Mesothelial cell of epicardium (in vitro differentiated cells): ENCODE results near the gene SH3YL1. TPM values are rescaled to one million over a fixed set of nuclear protein-coding genes. Genes with fewer than 3 reads are reported as not detected.

Experiments
- DNase-seq, 2 experiments: peaks; one replicate each; pipeline ENCODE4 v3.0.0; 2021; ENCODE audit warnings: low spot score in 2 of 2; ENCODE audit not compliant: unreplicated experiment in 2 of 2
- H3K27ac Mint-ChIP-seq: 2 replicates; pipeline ENCODE4 v1.8.0; 2021; ENCODE audit warnings: mixed read lengths
- H3K27me3 Mint-ChIP-seq: 2 replicates; pipeline ENCODE4 v1.8.0; 2021; ENCODE audit warnings: low read depth, mixed read lengths
- H3K36me3 Mint-ChIP-seq: 2 replicates; pipeline ENCODE4 v1.8.0; 2021; ENCODE audit warnings: mixed read lengths
- H3K4me1 Mint-ChIP-seq: 2 replicates; pipeline ENCODE4 v1.8.0; 2021; ENCODE audit warnings: mixed read lengths
- H3K4me3 Mint-ChIP-seq: 2 replicates; pipeline ENCODE4 v1.8.0; 2021; ENCODE audit warnings: mild to moderate bottlenecking, moderate library complexity, mixed read lengths
- H3K9me3 Mint-ChIP-seq: 2 replicates; pipeline ENCODE4 v1.8.0; 2021; ENCODE audit warnings: mixed read lengths
- total RNA-seq: library from RNA; stranded (reverse); gene quantifications from 3 replicates; pipeline ENCODE4 v1.2.1, GENCODE V29; 2021
- TF ChIP-seq, protein P1 (sequence below): fragments of 200-600 bp; sonication (generic); IDR thresholded peaks from one replicate; pipeline ENCODE4 v1.5.0; 2021; ENCODE audit warnings: antibody characterized with exemption; ENCODE audit not compliant: unreplicated experiment

The SH3YL1 gene
- total RNA-seq, 1 donor from 2014 or later: 85.8 TPM

DNA sequence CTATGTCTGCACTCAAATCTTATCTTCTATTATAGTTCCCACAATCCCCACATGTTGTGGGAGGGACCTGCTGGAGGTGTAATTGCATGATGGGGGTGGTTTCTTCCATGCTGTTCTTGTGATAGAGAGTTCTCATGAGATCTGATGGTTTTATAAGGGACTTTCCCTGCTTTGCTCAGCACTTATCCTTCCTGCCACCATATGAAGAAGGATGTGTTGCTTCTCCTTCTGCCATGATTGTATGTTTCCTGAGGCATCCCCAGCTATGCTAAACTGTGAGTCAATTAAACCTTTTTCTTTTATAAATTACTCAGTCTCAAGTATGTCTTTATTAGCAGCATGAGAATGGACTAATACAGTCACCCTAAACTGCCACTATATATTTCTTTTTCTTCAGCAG lies 79.1 kb downstream of the SH3YL1 start:
- Mint-ChIP-seq H3K9me3 (peaks cover 65% of the 10 kb centered on the region), H3K27me3 (no peaks in the 10 kb centered on the region), H3K4me3 (no peak overlapping the region), H3K27ac (no peak overlapping the region), H3K36me3 (no peaks in the 10 kb centered on the region), H3K4me1 (no peaks in the 10 kb centered on the region)
- no peak for DNase-seq
- TF ChIP-seq, protein P1, sequence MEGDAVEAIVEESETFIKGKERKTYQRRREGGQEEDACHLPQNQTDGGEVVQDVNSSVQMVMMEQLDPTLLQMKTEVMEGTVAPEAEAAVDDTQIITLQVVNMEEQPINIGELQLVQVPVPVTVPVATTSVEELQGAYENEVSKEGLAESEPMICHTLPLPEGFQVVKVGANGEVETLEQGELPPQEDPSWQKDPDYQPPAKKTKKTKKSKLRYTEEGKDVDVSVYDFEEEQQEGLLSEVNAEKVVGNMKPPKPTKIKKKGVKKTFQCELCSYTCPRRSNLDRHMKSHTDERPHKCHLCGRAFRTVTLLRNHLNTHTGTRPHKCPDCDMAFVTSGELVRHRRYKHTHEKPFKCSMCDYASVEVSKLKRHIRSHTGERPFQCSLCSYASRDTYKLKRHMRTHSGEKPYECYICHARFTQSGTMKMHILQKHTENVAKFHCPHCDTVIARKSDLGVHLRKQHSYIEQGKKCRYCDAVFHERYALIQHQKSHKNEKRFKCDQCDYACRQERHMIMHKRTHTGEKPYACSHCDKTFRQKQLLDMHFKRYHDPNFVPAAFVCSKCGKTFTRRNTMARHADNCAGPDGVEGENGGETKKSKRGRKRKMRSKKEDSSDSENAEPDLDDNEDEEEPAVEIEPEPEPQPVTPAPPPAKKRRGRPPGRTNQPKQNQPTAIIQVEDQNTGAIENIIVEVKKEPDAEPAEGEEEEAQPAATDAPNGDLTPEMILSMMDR: no peak

DNA sequence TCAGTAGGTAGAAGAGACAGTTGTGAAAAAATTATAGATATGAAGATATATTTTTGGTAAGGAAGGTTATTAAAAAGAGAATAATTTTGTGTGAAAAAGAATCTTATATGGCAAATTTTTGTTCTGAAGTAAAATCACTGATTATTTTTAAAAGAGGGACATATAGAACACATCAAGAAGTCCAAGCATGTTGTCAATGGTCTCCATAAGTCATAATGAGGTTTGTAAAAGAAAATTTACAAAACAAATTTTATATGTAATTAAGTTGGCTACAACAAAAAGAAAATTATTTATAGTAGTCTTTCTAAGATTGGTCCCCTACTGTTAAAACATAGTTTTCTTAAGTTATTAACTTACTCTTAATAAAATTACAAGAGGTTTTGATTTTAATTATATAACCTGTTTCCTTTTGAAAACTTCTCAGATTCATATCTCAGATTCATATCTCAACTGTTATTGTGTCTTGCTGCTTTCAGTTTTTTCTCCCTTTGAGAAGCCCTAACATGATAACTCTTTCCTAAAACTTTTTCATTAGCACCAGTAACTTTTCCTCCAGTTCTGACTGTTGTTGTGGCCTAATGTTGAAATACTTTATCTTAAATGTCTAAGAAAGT lies 81.2 kb downstream of the SH3YL1 start:
- H3K27ac Mint-ChIP-seq: no peak overlapping the region
- TF ChIP-seq, protein P1: no peak
- H3K4me1 Mint-ChIP-seq: no peaks in the 10 kb centered on the region
- no peaks in the 10 kb centered on the region for H3K36me3 Mint-ChIP-seq
- no peaks in the 10 kb centered on the region for H3K27me3 Mint-ChIP-seq
- H3K4me3 Mint-ChIP-seq: no peak overlapping the region
- DNase-seq: no peak
- peaks cover 54% of the 10 kb centered on the region for H3K9me3 Mint-ChIP-seq

DNA sequence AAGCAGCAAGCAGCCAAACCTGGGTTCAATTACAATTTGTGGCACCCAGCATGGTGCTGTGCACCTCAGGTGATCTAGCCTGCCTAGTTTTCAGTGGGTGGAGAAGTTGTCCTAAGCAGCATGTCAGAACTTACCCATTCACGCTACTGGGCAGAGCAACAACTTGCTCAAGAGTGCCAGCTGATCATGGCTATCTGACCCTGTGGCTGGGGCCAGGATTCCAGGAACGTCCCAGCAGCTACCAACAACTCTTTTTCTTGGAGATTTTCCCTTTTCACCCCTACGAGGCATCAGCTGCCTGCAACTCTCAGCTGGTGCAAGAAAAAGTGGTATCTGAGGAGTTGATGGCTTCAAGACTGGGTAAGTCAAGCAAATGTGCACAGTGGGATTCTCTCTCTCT lies 83.5 kb downstream of the SH3YL1 start:
- Mint-ChIP-seq H3K9me3 (peaks cover 32% of the 10 kb centered on the region), H3K36me3 (no peaks in the 10 kb centered on the region), H3K27ac (no peak overlapping the region), H3K4me3 (no peak overlapping the region), H3K4me1 (peaks cover 5% of the 10 kb centered on the region), H3K27me3 (no peaks in the 10 kb centered on the region)
- DNase-seq: no peak
- TF ChIP-seq, protein P1: no peak

DNA sequence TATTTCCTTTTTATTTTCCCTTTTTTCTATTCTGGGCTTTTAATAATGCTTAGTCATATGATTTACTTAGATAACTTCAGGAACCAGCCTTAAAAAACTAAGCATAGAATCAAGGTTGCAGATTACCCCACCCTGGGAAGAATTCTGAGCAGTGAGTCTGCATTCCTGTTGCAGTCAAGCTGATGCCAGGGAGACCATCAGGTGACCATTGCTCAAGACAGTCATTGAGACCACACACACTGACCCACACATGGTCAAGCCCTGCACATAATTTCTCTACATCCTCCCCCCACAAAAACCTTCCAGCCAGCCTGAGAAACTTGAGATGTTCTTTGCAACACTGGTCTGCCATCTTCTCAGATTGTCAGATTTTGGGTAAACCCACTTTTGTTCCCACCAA lies 83.9 kb downstream of the SH3YL1 start:
- Mint-ChIP-seq H3K4me1 (peaks cover 9% of the 10 kb centered on the region), H3K27ac (no peak overlapping the region), H3K4me3 (no peak overlapping the region), H3K36me3 (no peaks in the 10 kb centered on the region), H3K27me3 (no peaks in the 10 kb centered on the region), H3K9me3 (peaks cover 28% of the 10 kb centered on the region)
- DNase-seq: no peak
- TF ChIP-seq, protein P1: no peak

DNA sequence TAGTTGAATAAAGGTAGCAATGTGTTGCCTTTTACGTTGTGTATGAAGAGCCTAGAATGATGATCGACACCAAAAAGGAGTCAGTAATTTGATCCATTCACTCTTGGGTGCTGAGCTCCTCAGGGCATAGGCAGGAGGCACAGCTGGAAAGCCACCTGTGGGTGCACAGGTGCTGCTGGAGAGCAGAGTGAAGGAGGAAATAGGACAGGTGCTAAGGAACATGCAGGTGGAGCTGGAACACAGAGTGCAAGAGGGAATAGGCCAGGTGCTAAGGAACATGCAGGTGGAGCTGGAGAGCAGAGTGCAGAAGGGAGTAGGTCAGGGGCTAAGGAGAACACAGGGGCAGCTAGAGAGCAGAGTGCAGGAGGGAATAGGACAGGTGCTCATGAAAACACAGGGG lies 86.1 kb downstream of the SH3YL1 start:
- H3K27me3 Mint-ChIP-seq: no peaks in the 10 kb centered on the region
- TF ChIP-seq, protein P1: no peak
- H3K4me3 Mint-ChIP-seq: no peak overlapping the region
- no peaks in the 10 kb centered on the region for H3K36me3 Mint-ChIP-seq
- H3K27ac Mint-ChIP-seq: no peak overlapping the region
- peaks cover 10% of the 10 kb centered on the region for H3K4me1 Mint-ChIP-seq
- peaks cover 11% of the 10 kb centered on the region for H3K9me3 Mint-ChIP-seq
- DNase-seq: no peak

DNA sequence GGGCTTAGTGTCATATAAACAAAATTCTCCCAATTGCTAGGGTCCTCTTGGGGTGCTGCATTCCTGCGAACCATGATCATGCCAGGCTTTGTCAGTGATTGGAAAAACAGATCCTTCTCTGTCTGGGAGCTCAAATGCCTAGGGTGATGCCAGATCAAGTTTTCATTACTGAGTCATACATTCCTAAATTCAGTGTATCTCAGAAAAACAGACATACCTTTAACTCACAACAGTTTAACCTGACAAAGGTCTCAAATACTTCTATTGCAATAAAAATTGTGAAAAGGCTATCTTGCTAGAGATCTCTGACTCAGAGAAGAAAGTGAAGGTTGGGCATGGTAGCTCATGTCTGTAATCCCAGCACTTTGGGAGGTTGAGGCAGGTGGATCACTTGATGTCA lies 86.9 kb downstream of the SH3YL1 start:
- Mint-ChIP-seq H3K4me3 (no peak overlapping the region), H3K27ac (no peak overlapping the region), H3K4me1 (peaks cover 10% of the 10 kb centered on the region), H3K27me3 (no peaks in the 10 kb centered on the region), H3K36me3 (no peaks in the 10 kb centered on the region), H3K9me3 (peaks cover 11% of the 10 kb centered on the region)
- no peak for DNase-seq
- TF ChIP-seq, protein P1: no peak
